CD4-positive, alpha-beta memory T cell (primary cell): ENCODE measurements around the gene ORAI1. TPM values are rescaled to one million over a fixed set of nuclear protein-coding genes. Genes with fewer than 3 reads are reported as not detected.
A peak's percentile ranks its signal among the peaks of the same experiment; 100 is the strongest.
"Not testable (repeated sequence)": the region's sequence is repeated elsewhere in the genome, so short reads cannot be mapped to it uniquely, and the experiment has no call there.

Experiments
- CTCF ChIA-PET: fragments of 350-600 bp; sonication (Branson Sonifier 250); formaldehyde crosslinking; loops from one replicate; lab custom pipeline; 2021; ENCODE audit warnings: inconsistent platforms; ENCODE audit not compliant: partially characterized antibody; lab: Charles Lee
- POLR2A ChIA-PET: fragments of 350-600 bp; sonication (Branson Sonifier 250); formaldehyde crosslinking; loops from one replicate; lab custom pipeline; 2021; ENCODE audit not compliant: partially characterized antibody; lab: Charles Lee
- DNase-seq, 5 donors: peaks; one replicate each; pipeline versions ENCODE4 v3.0.0 to v3.0.0-alpha.2; 2020 to 2022; ENCODE audit warnings: mixed read lengths in 1 of 5
- H3K27ac ChIP-seq: one replicate; pipeline ENCODE4 v1.7.0; 2013; ENCODE audit warnings: low read depth, low read length
- H3K27me3 ChIP-seq: 2 replicates; pipeline ENCODE4 v1.7.0; 2013; ENCODE audit warnings: mild to moderate bottlenecking, low read length, moderate library complexity; ENCODE audit not compliant: insufficient read depth
- H3K36me3 ChIP-seq: 2 replicates; pipeline ENCODE4 v1.7.0; 2013; ENCODE audit warnings: mild to moderate bottlenecking, low read length, moderate library complexity; ENCODE audit not compliant: insufficient read depth
- H3K4me1 ChIP-seq: 2 replicates; pipeline ENCODE4 v1.7.0; 2013; ENCODE audit warnings: mild to moderate bottlenecking, low read length, moderate library complexity; ENCODE audit not compliant: insufficient read depth
- H3K4me3 ChIP-seq, 2 donors: one replicate each; pipeline ENCODE4 v1.7.0; 2013; ENCODE audit warnings: low read length in 2 of 2, mild to moderate bottlenecking in 1 of 2
- H3K9me3 ChIP-seq, 2 donors: one replicate each; pipeline ENCODE4 v1.7.0; 2013; ENCODE audit warnings: low read length in 2 of 2, control low read depth in 1 of 2; ENCODE audit not compliant: control insufficient read depth in 1 of 2
- H3K27ac Mint-ChIP-seq, 7 donors: one replicate each; pipeline ENCODE4 v1.8.0; 2020 to 2021; ENCODE audit warnings: mixed read lengths in 7 of 7, mild to moderate bottlenecking in 6 of 7, inconsistent platforms in 3 of 7, moderate library complexity in 3 of 7
- H3K27me3 Mint-ChIP-seq, 2 donors: one replicate each; pipeline ENCODE4 v1.8.0; 2020 to 2021; ENCODE audit warnings: mixed read lengths in 2 of 2
- H3K36me3 Mint-ChIP-seq, 2 donors: one replicate each; pipeline ENCODE4 v1.8.0; 2020 to 2021; ENCODE audit warnings: mixed read lengths in 2 of 2, inconsistent platforms in 1 of 2, mild to moderate bottlenecking in 1 of 2
- H3K4me1 Mint-ChIP-seq, 4 donors: one replicate each; pipeline ENCODE4 v1.8.0; 2020 to 2021; ENCODE audit warnings: mixed read lengths in 4 of 4, mild to moderate bottlenecking in 1 of 4
- H3K4me3 Mint-ChIP-seq, 8 donors: one replicate each; pipeline ENCODE4 v1.8.0; 2020 to 2021; ENCODE audit warnings: mixed read lengths in 8 of 8, mild to moderate bottlenecking in 7 of 8, moderate library complexity in 6 of 8, inconsistent platforms in 3 of 8
- H3K9me3 Mint-ChIP-seq, 8 donors: one replicate each; pipeline ENCODE4 v1.8.0; 2020 to 2021; ENCODE audit warnings: mixed read lengths in 8 of 8, mild to moderate bottlenecking in 5 of 8, inconsistent platforms in 3 of 8, moderate library complexity in 1 of 8
- intact Hi-C: fragments of 100-400 bp; cut with micrococcal nuclease; formaldehyde crosslinking; loops from one replicate; pipeline ENCODE4 v1.15.1; 2023
- polyA plus RNA-seq, 2 donors: library from polyadenylated mRNA; unstranded; fragments of 300-500 nt; fragmentation: Illumina TruSeq; gene quantifications; one replicate each; pipeline ENCODE4 v1.2.3, GENCODE V29; 2021
- total RNA-seq, 2 experiments: library from RNA; stranded (reverse); gene quantifications; one replicate each; pipeline ENCODE4 v1.2.3, GENCODE V29; 2021

Gene ORAI1
- total and polyA plus RNA-seq, 4 experiments from 2014 or later, result 48.8 to 235 (median 119) TPM

DNA sequence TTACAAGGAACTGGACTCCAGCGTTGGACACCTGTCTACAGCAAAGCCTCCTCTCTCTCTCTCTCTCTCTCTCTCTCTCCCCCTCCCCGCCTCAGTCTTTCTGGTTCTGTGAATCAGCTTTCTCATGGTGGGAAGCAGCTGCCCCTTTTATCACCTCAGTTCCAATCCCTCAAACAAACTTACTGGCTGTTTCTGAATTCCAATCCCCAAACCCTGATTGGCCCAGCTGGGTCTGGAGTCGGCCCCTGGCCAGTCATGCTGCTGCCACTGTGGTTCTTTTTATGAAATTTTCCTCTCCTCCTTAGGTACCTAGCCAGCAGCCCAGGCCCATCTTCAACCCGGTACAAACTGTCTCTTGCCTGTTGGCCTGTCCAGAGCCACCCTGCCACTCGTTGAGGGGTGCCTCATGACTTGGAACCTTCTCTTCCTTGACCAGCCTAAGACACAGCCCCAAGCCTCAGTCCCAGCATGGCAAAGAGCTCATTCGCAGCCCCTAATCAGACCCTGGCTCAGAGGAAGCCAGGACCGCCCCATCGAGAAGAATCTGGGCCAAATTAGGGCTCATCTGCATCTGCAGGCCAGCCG is 52.5 kb downstream of the ORAI1 start:
- no peak overlapping the region for H3K4me3 Mint-ChIP-seq
- no peak overlapping the region for H3K4me3 ChIP-seq
- intact Hi-C loops, result loop anchor here (10.0 kb wide), 1 partner anchor 274 kb away; the partner anchor contains the start of gene RNF34
- no peaks in the 10 kb centered on the region for H3K27me3 ChIP-seq
- H3K27ac Mint-ChIP-seq, result peak overlapping the region in 3 of 7 donors; percentile 18 to 62 (median 37)
- H3K4me1 ChIP-seq, result peaks cover 3% of the 10 kb centered on the region
- no peaks in the 10 kb centered on the region for H3K36me3 Mint-ChIP-seq
- peaks cover 4 to 10% (median 6%) of the 10 kb centered on the region in 4 donors for H3K4me1 Mint-ChIP-seq
- H3K27me3 Mint-ChIP-seq, result no peaks in the 10 kb centered on the region
- H3K9me3 ChIP-seq, result no peaks in the 10 kb centered on the region
- no peak for DNase-seq
- no peaks in the 10 kb centered on the region for H3K36me3 ChIP-seq
- no peak overlapping the region for H3K27ac ChIP-seq
- H3K9me3 Mint-ChIP-seq, result no peaks in the 10 kb centered on the region
- POLR2A ChIA-PET, result interaction anchor here (0.8 to 1.0 kb wide), 2 partner anchors 8 to 52 kb away, joined by 3 to 4 read pairs; partner anchors contain the start of gene ORAI1
- CTCF ChIA-PET, result interaction anchor here (4.1 to 5.5 kb wide), 4 partner anchors 11 to 179 kb away, joined by 20 to 78 read pairs (median 59); partner anchors contain the start of genes MORN3 and ORAI1

DNA sequence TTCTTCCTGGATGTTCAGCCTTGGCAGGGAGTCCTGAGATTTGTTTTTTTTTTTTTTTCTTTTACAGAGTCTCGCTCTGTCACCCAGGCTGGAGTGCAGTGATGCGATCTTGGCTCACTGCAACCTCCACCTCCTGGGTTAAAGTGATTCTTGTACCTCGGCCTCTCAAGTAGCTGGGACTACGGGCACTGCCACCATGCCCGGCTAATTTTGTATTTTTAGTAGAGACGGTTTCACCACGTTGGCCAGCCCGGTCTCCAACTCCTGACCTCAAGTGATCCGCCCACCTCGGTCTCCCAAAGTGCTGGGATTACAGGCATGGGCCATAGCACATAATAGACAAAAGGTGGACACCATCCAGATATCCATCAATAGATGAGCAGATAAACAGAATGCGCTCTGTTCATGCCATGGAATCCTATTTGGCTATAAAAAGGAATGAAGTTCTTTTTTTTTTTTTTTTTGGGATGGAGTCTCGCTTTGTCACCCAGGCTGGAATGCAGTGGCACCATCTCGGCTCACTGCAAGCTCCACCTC is 53.4 kb downstream of the ORAI1 start:
- H3K4me1 ChIP-seq, H3K36me3 Mint-ChIP-seq, H3K27me3 ChIP-seq, H3K36me3 ChIP-seq, H3K27me3 Mint-ChIP-seq, H3K4me3 ChIP-seq, H3K9me3 ChIP-seq, H3K4me3 Mint-ChIP-seq, DNase-seq, H3K27ac ChIP-seq, H3K9me3 Mint-ChIP-seq: not testable (repeated sequence)
- H3K27ac Mint-ChIP-seq, result peak overlapping the region in 3 of 7 donors; percentile 30 to 70 (median 62)
- intact Hi-C loops, result loop anchor here (10.0 kb wide), 1 partner anchor 275 kb away; the partner anchor contains the start of gene RNF34
- ChIA-PET CTCF (interaction anchor here (0.6 to 5.5 kb wide), 7 partner anchors 12 to 185 kb away, joined by 3 to 78 read pairs (median 20); partner anchors contain the start of genes MORN3 and ORAI1), POLR2A (interaction anchor here (0.6 to 1.0 kb wide), 3 partner anchors 53 to 106 kb away, joined by 3 to 4 read pairs (median 3); partner anchors contain the start of gene ORAI1)
- H3K4me1 Mint-ChIP-seq, result peaks cover 4 to 10% (median 4%) of the 10 kb centered on the region in 4 donors

GRCh38 chr12:121688966-121689365 is 62.6 kb downstream of the ORAI1 start:
- peak overlapping the region in 5 of 7 donors; percentile 12 to 48 (median 37) for H3K27ac Mint-ChIP-seq
- peaks cover 0 to 1% of the 10 kb centered on the region in 2 donors for H3K36me3 Mint-ChIP-seq
- intact Hi-C loops, result no loop called here

DNA sequence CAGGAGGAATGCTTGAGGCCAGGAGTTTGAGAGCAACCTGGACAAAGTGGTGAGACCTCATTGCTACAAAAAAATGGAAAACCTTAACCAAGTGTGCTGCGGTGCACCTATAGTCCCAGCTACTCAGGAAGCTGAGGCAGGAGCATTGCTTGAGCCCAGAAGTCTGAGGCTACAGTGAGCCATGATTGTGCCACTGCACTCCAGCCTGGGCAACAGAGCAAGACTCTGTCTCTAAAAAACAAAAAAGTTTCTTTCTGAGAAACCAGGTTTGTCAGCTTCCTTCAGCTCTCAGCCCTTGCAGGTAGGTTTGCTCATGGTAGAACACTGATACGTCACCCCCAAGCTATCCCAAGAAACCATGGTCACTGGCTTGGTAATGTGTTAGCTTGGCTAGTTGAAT is 63.1 kb downstream of the ORAI1 start:
- H3K4me3 ChIP-seq, result no peak overlapping the region
- Mint-ChIP-seq H3K9me3 (no peaks in the 10 kb centered on the region), H3K36me3 (peaks cover 0 to 1% of the 10 kb centered on the region in 2 donors), H3K27me3 (no peaks in the 10 kb centered on the region), H3K4me3 (no peak overlapping the region), H3K27ac (peak overlapping the region in 3 of 7 donors; percentile 30 to 48 (median 37)), H3K4me1 (peaks cover 6 to 13% (median 7%) of the 10 kb centered on the region in 4 donors)
- H3K27me3 ChIP-seq, result no peaks in the 10 kb centered on the region
- H3K4me1 ChIP-seq, result peaks cover 6% of the 10 kb centered on the region
- no peak for DNase-seq
- no peak overlapping the region for H3K27ac ChIP-seq
- H3K36me3 ChIP-seq, result no peaks in the 10 kb centered on the region
- POLR2A ChIA-PET, result interaction anchor here (1.0 to 1.4 kb wide), 4 partner anchors 63 to 112 kb away, joined by 3 to 5 read pairs (median 4); partner anchors contain the start of genes ORAI1 and RHOF
- CTCF ChIA-PET, result interaction anchor here (1.1 to 1.8 kb wide), 3 partner anchors 10 to 105 kb away, joined by 8 to 17 read pairs (median 8); partner anchors contain the start of gene RHOF
- H3K9me3 ChIP-seq, result no peaks in the 10 kb centered on the region
- intact Hi-C loops, result no loop called here

More at GRCh38 chr12:121688966-121689365, 62.6 kb downstream of the ORAI1 start:
- no peak for DNase-seq
- ChIA-PET POLR2A (interaction anchor here (1.2 to 1.3 kb wide), 2 partner anchors 98 to 105 kb away, joined by 3 to 5 read pairs; partner anchors contain the start of gene RHOF), CTCF (interaction anchor here (0.9 to 1.8 kb wide), 3 partner anchors 10 to 99 kb away, joined by 3 to 8 read pairs (median 8); no protein-coding TSS in a partner anchor)
- H3K27me3 Mint-ChIP-seq, result no peaks in the 10 kb centered on the region
- H3K4me3 ChIP-seq, result no peak overlapping the region
- H3K9me3 Mint-ChIP-seq, result no peaks in the 10 kb centered on the region
- H3K4me1 ChIP-seq, result peaks cover 6% of the 10 kb centered on the region
- H3K36me3 ChIP-seq, result no peaks in the 10 kb centered on the region
- no peaks in the 10 kb centered on the region for H3K9me3 ChIP-seq
- H3K27me3 ChIP-seq, result no peaks in the 10 kb centered on the region
- H3K4me1 Mint-ChIP-seq, result peaks cover 6 to 13% (median 7%) of the 10 kb centered on the region in 4 donors
- H3K27ac ChIP-seq, result no peak overlapping the region
- H3K4me3 Mint-ChIP-seq, result no peak overlapping the region

Other genes with a start within 250 kb of the ORAI1 start
- gene RNF34, start 226.4 kb upstream of the ORAI1 start, total RNA-seq, result 10 to 100 TPM; 88.6 to 95.3 TPM
- 10 to 100 TPM; 61.3 to 84.7 TPM for gene RNF34, start 226.4 kb upstream of the ORAI1 start, polyA plus RNA-seq
- gene KDM2B, start 45.5 kb upstream of the ORAI1 start, total RNA-seq, result 100 to 1,000 TPM in 1 of 2 experiments, 10 to 100 TPM in 1; 98.7 to 101 TPM
- 10 to 100 TPM in 1 of 2 donors, 1 to 10 TPM in 1; 7.7 to 20.6 TPM for gene KDM2B, start 45.5 kb upstream of the ORAI1 start, polyA plus RNA-seq
- gene MORN3, start 43.1 kb downstream of the ORAI1 start, total RNA-seq, result 10 to 100 TPM; 14.1 to 17.3 TPM
- 1 to 10 TPM; 6.3 to 6.7 TPM for gene MORN3, start 43.1 kb downstream of the ORAI1 start, polyA plus RNA-seq
- gene TMEM120B, start 86.2 kb downstream of the ORAI1 start, total RNA-seq, result 10 to 100 TPM; 11.3 to 12.8 TPM
- 1 to 10 TPM; 3.3 to 3.5 TPM for gene TMEM120B, start 86.2 kb downstream of the ORAI1 start, polyA plus RNA-seq
- 100 to 1,000 TPM; 137 to 138 TPM for gene RHOF, start 167.2 kb downstream of the ORAI1 start, total RNA-seq
- gene RHOF, start 167.2 kb downstream of the ORAI1 start, polyA plus RNA-seq, result 100 to 1,000 TPM in 1 of 2 donors, 10 to 100 TPM in 1; 72.6 to 106 TPM
- 10 to 100 TPM; 67.1 to 69.3 TPM for gene SETD1B, start 177.5 kb downstream of the ORAI1 start, total RNA-seq
- 1 to 10 TPM in 1 of 2 donors, under 1 TPM in 1; 0.13 to 3.3 TPM for gene SETD1B, start 177.5 kb downstream of the ORAI1 start, polyA plus RNA-seq
- gene HPD, start 232.3 kb downstream of the ORAI1 start, total RNA-seq, result not detected
- gene HPD, start 232.3 kb downstream of the ORAI1 start, polyA plus RNA-seq, result not detected